NT2/D1 (cell line): ENCODE data around the gene NMBR.

Source experiments
- SUZ12 ChIP-seq: IDR thresholded peaks from 2 replicates; pipeline ENCODE4 v1.6.1; 2011; ENCODE audit not compliant: insufficient read length, insufficient read depth; ENCODE audit errors: extremely low read depth
- YY1 ChIP-seq: IDR thresholded peaks from 2 replicates; pipeline ENCODE4 v1.6.1; 2011; ENCODE audit not compliant: insufficient read length, insufficient read depth
- ZNF274 ChIP-seq: IDR thresholded peaks from 2 replicates; pipeline ENCODE4 v1.6.1; 2011; ENCODE audit warnings: mild to moderate bottlenecking, low read depth, low read length

DNA sequence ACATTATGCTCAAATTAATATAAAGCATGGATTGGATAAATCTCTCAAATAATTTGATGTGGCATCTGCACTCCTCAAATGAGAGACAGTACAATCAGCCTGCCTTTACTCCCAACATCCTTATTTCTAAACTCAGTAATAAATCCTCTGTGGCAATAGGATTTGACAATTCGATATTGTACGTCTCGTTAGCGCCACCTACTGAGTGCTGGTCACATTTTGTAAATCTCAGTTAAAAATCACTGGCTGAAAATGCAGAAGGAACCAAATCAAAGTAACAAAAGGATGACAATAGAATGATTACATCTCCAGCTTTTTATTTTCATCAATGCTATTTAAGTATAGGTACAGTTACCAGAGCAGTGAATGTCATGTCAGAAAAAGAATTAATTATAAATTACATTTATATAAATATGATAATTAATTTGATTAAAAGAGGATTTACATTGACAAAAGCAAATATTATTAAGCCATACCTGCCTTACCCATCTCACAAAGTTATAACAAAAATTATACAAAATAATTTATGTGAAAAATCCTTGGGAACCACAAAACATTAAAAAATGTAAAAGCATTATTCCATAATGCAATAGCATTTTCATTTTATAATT is 34.4 kb downstream of the NMBR start:
- TF ChIP-seq YY1 = no peak
- no peak for TF ChIP-seq ZNF274
- no peak for TF ChIP-seq SUZ12
